ENCODE data around the gene DIPK1A.

DIPK1A gene

GRCh38 chr1:92961131-92961895, at the start of gene DIPK1A:
Gene DIPK1A, minus strand, starts transcription at chr1:92961462. Its CDS starts 33 bp downstream, at chr1:92961429.
- peak; percentile 55 for DNase-seq (ENCODE audit: low read depth)

GRCh38 chr1:93007941-93008577, 46.8 kb upstream of the DIPK1A start:
- no peak for DNase-seq (ENCODE audit: low read depth)

GRCh38 chr1:93005252-93005598, 44.0 kb upstream of the DIPK1A start:
- DNase-seq (ENCODE audit: low read depth), result no peak

- DNase-seq (ENCODE audit: low read depth), result no peak
These were observed 43.4 kb upstream of the DIPK1A start for GRCh38 chr1:93004566-93005251.

DNA sequence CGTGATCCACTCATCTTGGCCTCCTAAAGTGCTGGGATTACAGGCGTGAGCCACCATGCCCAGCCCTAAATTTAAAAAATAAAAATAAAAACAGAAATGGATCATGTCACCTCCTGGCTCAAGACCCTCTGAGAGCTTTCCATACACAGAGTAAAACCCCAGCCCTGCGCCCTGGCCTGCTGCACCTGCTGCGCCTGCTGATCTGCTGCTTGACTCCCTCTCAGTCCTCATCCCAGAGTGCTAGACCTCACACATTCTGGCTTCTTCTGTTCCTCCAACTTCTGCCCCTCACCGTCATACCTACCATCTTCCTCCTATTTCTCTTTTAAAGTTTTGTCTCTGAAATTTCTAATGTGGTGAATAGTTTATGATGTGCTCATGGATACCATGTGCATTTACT, 42.7 kb upstream of the DIPK1A start:
- no peak for DNase-seq (ENCODE audit: low read depth)

GRCh38 chr1:93002781-93003180, 41.5 kb upstream of the DIPK1A start:
- DNase-seq (ENCODE audit: low read depth), result no peak

- DNase-seq (ENCODE audit: low read depth), result no peak
These were observed 40.6 kb upstream of the DIPK1A start for GRCh38 chr1:93001893-93002292.

DNA sequence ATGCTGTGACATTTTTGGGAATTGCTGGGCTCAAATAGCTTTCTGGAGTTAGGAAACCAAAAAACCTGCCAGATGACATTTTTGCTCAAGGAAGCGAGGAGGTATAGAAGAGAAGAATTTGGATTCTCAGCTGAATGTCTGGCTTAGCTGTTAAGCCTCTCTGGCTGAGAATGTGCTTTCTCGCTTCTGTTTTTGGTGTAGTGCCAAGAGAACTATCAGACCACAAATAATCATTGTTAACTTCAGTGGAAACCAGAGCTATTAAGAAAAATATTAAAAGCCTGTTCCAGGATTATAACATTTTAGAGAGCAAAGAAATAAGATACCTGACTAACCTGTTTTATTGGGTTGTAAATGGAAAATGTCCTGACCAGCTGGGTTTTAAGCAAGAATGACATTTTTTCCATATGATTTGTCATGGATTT, 39.5 kb upstream of the DIPK1A start:
- no peak for DNase-seq (ENCODE audit: low read depth)

DNA sequence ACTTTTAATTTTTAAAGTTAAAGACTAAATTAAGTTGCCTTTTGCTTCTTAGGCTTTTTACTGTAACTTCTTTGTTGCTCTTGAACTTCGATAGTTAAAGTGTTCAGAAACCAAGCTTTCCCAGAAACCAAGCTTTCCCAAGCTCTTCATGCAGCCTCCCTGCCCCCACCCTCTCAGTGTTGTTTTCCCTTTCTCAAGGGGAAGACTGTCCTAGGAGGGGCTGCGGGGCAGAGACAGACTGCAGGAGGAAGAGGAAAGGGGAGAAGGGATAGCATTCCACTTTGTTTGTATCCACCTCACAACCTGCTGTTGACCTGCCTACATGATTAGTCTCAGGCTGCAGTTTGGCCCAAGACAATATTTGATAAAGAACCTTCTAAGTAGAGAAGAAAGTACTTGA, 39.0 kb upstream of the DIPK1A start:
- no peak for DNase-seq (ENCODE audit: low read depth)

DNA sequence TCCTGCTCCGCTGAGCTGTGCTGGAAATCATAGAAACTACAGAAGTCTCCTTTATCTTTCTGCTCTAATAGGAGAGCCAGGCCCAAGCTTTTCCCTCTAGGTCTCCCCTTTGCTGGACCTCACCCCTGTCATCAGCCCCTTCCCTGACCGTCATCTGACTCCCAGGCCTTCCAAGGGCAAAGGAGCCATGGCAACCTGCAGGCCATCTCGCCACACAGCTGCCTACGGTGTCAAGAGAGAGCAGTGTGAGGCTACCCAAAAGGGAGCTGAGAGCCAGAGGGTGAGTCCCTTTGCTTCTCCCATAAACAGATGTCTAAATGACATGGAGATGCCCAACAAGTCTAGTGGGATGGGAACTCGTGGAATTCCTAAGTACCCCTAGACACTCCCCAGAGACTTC, 37.6 kb upstream of the DIPK1A start:
- no peak for DNase-seq (ENCODE audit: low read depth)

DNA sequence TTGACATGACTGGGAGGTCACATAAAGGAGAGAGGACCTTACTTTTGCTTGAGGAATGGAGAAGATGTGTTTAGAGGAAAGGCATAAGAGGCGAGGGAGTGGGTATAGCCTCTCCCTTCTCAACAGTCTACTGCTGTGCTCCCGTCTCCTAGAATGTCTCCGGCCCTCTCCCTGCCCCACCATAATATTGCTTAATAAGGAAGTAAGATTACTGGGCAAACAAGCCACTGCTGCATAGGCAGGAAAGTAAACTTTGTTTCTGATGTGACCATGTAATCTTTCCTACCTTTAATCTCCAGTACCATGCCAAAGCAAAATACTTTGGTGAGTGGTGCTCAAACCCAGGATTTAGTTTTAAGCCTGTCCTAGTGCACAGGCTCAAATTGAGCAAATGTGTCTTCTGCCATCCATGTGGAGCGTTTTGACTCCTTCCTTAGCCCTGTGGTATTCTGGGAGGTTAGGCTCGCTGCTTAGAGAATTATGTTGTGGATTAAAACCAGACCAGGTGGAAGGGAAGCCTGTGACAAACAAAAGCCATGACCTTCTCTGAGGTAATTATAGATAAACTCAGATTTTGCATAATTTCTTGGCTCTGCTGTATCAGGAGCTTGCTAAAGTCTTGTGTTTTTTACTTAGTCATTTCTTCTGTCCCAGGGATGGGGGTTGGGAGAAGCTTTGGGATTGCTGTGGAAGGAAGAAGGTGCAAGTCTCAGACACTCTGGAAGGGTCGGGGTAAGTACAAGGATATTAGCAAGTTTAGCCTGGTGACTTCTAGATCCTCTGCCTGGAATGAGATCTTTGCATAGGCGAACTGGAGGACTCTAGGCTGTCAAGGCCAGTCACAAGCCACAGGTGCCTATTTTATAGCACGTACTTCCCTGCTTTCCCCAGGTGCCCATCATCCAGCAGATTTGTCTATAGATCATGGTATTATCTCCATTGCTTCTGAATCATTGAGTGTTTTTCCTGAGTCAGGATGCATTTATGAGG, 34.5 kb upstream of the DIPK1A start:
- no peak for DNase-seq (ENCODE audit: low read depth)

GRCh38 chr1:92994105-92994712, 32.9 kb upstream of the DIPK1A start:
- DNase-seq (ENCODE audit: low read depth), result peak; percentile 69

- no peak for DNase-seq (ENCODE audit: low read depth)
These were observed 32.3 kb upstream of the DIPK1A start for GRCh38 chr1:92993581-92993980.

- DNase-seq (ENCODE audit: low read depth), result no peak
These were observed 31.6 kb upstream of the DIPK1A start for GRCh38 chr1:92992877-92993276.

- no peak for DNase-seq (ENCODE audit: low read depth)
These were observed 30.8 kb upstream of the DIPK1A start for GRCh38 chr1:92992054-92992453.

DNA sequence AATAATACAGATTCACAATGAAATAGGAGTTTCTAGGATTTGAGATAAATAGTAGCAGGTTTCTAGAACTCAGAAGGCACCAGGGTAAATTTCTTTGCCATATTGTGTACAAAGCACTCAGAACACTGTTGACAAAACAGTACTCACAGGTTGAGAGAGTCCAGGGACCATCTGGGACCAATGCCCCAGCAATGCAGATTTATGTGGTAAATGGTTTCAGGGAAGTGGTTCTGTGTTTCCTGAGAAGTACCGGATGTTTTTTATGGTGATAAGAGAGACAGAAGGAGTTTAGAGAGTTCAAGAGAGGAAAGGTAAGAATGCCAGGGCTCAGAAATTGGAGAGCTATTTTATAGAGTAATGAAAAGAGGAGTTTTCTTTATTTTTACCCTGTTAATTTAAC, 29.6 kb upstream of the DIPK1A start:
- DNase-seq (ENCODE audit: low read depth), result no peak

- DNase-seq (ENCODE audit: low read depth), result no peak
These were observed 28.8 kb upstream of the DIPK1A start for GRCh38 chr1:92989936-92990583.

GRCh38 chr1:92989253-92989652, 28.0 kb upstream of the DIPK1A start:
- no peak for DNase-seq (ENCODE audit: low read depth)

DNA sequence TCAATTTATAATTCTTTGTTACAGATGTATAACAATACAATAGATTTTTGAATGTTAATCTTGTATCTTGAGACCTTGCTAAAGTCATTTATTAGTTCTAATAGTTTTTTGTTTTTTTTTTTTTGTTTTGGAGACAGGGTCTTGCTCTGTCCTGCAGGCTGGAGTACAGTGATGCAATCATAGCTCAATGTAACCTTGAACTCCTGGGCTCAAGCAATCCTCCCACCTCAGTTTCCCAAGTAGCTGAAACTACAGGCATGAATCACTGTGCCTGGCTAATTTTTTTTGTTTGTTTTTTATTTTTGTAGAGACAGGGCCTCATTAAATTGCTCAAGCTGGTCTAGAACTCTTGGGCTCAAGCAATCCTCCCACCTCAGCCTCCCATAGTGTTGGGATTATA, 26.2 kb upstream of the DIPK1A start:
- DNase-seq (ENCODE audit: low read depth), result no peak

DNA sequence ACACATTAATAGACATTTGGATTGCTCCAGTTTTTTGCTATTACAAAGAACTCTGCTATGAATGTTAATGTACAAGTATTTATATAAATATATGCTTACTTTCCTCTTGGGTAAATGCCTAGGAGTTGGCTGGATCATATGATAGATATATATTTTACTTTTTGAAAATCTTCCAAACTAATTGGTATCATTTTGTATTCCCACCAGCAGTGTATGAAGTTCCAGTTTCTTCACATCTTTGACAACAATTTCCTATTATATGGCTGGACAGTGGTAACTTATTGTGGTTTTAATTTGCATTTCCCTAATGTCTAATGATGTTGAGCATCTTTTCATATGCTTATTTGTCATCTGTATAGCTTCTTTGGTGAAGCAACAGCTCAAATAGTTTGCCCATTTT, 23.8 kb upstream of the DIPK1A start:
- DNase-seq (ENCODE audit: low read depth), result no peak
